Effector memory CD4-positive, alpha-beta T cell (primary cell): ENCODE data around the gene TIA1.
"Not testable (repeated sequence)": the region's sequence is repeated elsewhere in the genome, so short reads cannot be mapped to it uniquely, and the experiment has no call there.

Source experiments
- DNase-seq, 3 donors: peaks; one replicate each; pipeline ENCODE4 v3.0.0-alpha.2; 2020
- H3K27ac ChIP-seq: 2 replicates; pipeline ENCODE4 v1.7.0; 2013; ENCODE audit warnings: mild to moderate bottlenecking, low read length, moderate library complexity; ENCODE audit not compliant: insufficient read depth, poor library complexity, severe bottlenecking
- H3K27me3 ChIP-seq: replicated peaks from 2 replicates; pipeline ENCODE4 v1.7.0; 2013; ENCODE audit warnings: mild to moderate bottlenecking, low read length; ENCODE audit not compliant: insufficient read depth, control insufficient read depth, poor library complexity, severe bottlenecking
- H3K36me3 ChIP-seq: 2 replicates; pipeline ENCODE4 v1.7.0; 2013; ENCODE audit warnings: mild to moderate bottlenecking, low read length, moderate library complexity; ENCODE audit not compliant: control insufficient read depth, insufficient read depth
- H3K4me1 ChIP-seq: 2 replicates; pipeline ENCODE4 v1.7.0; 2013; ENCODE audit warnings: low read length, mild to moderate bottlenecking; ENCODE audit not compliant: control insufficient read depth, insufficient read depth, poor library complexity, severe bottlenecking
- H3K4me3 ChIP-seq: 2 replicates; pipeline ENCODE4 v1.7.0; 2013; ENCODE audit warnings: low read length, low read depth, mild to moderate bottlenecking; ENCODE audit not compliant: insufficient read depth, poor library complexity, severe bottlenecking
- H3K9me3 ChIP-seq: 2 replicates; pipeline ENCODE4 v1.7.0; 2013; ENCODE audit warnings: mild to moderate bottlenecking, low read length, moderate library complexity; ENCODE audit not compliant: control insufficient read depth
- total RNA-seq, 3 donors: gene quantifications; one replicate each; lab custom pipeline; 2026; lab: John Stamatoyannopoulos, UW

Gene TIA1
- 63.4 to 86.5 (median 68.2) reads per million in 3 donors for total RNA-seq

GRCh38 chr2:70248181-70248847 is at the start of gene TIA1:
TSS of gene TIA1 (minus strand) at chr2:70248628. CDS start at chr2:70248430, 198 bp downstream.
- DNase-seq = peak; percentile 95 to 99 (median 97)
- Histone ChIP-seq H3K36me3 (no peaks in the 10 kb centered on the region), H3K27me3 (no peaks in the 10 kb centered on the region), H3K4me3 (peak within 1 kb of the TSS; percentile 92), H3K9me3 (no peaks in the 10 kb centered on the region), H3K4me1 (peaks cover 14% of the 10 kb centered on the region), H3K27ac (peak within 1 kb of the TSS; percentile 96)

- not testable (repeated sequence) for H3K27me3 ChIP-seq, H3K9me3 ChIP-seq, H3K4me3 ChIP-seq, H3K27ac ChIP-seq, DNase-seq
- Histone ChIP-seq H3K36me3 (peaks cover 10% of the 10 kb centered on the region), H3K4me1 (peaks cover 11% of the 10 kb centered on the region)
Measured at GRCh38 chr2:70297828-70298227, 49.4 kb upstream of the TIA1 start.

- no peak overlapping the region for H3K4me3 ChIP-seq
- no peak for DNase-seq
- no peak overlapping the region for H3K27ac ChIP-seq
- H3K9me3 ChIP-seq = no peaks in the 10 kb centered on the region
- peaks cover 77% of the 10 kb centered on the region for H3K36me3 ChIP-seq
- H3K27me3 ChIP-seq = no peaks in the 10 kb centered on the region
- H3K4me1 ChIP-seq = no peaks in the 10 kb centered on the region
Measured at GRCh38 chr2:70283500-70284191, 35.2 kb upstream of the TIA1 start.

- Histone ChIP-seq H3K36me3 (peaks cover 68% of the 10 kb centered on the region), H3K9me3 (no peaks in the 10 kb centered on the region), H3K4me1 (no peaks in the 10 kb centered on the region), H3K4me3 (no peak overlapping the region), H3K27me3 (no peaks in the 10 kb centered on the region), H3K27ac (no peak overlapping the region)
- DNase-seq = no peak
Measured at GRCh38 chr2:70282439-70282838, 34.0 kb upstream of the TIA1 start.

- H3K27me3 ChIP-seq = no peaks in the 10 kb centered on the region
- no peak overlapping the region for H3K27ac ChIP-seq
- no peaks in the 10 kb centered on the region for H3K4me1 ChIP-seq
- no peak overlapping the region for H3K4me3 ChIP-seq
- peaks cover 60% of the 10 kb centered on the region for H3K36me3 ChIP-seq
- no peak for DNase-seq
- no peaks in the 10 kb centered on the region for H3K9me3 ChIP-seq
Measured at GRCh38 chr2:70280242-70280798, 31.9 kb upstream of the TIA1 start.

GRCh38 chr2:70270323-70270722 is 21.9 kb upstream of the TIA1 start:
- no peak overlapping the region for H3K27ac ChIP-seq
- no peaks in the 10 kb centered on the region for H3K4me1 ChIP-seq
- H3K4me3 ChIP-seq = no peak overlapping the region
- peaks cover 10% of the 10 kb centered on the region for H3K36me3 ChIP-seq
- no peaks in the 10 kb centered on the region for H3K9me3 ChIP-seq
- no peaks in the 10 kb centered on the region for H3K27me3 ChIP-seq
- no peak for DNase-seq

- not testable (repeated sequence) for DNase-seq, H3K36me3 ChIP-seq, H3K27me3 ChIP-seq, H3K4me3 ChIP-seq, H3K27ac ChIP-seq, H3K4me1 ChIP-seq, H3K9me3 ChIP-seq
Measured at GRCh38 chr2:70269422-70270302, 21.2 kb upstream of the TIA1 start.

- not testable (repeated sequence) for H3K27me3 ChIP-seq, H3K4me3 ChIP-seq, H3K36me3 ChIP-seq, H3K9me3 ChIP-seq, H3K4me1 ChIP-seq, H3K27ac ChIP-seq, DNase-seq
Measured at GRCh38 chr2:70266925-70267324, 18.5 kb upstream of the TIA1 start.

GRCh38 chr2:70261501-70261900 is 13.1 kb upstream of the TIA1 start:
- Histone ChIP-seq H3K36me3 (peaks cover 9% of the 10 kb centered on the region), H3K27ac (no peak overlapping the region), H3K27me3 (no peaks in the 10 kb centered on the region), H3K4me1 (no peaks in the 10 kb centered on the region), H3K4me3 (no peak overlapping the region), H3K9me3 (no peaks in the 10 kb centered on the region)
- DNase-seq = no peak
